Neural cell (in vitro differentiated cells): ENCODE data around the gene TGFA. TPM values are rescaled to one million over a fixed set of nuclear protein-coding genes. Genes with fewer than 3 reads are reported as not detected.
A peak's percentile ranks its signal among the peaks of the same experiment; 100 is the strongest.

ENCODE experiments used
- H2AFZ ChIP-seq: fragments of 200-600, 300-800 bp; sonication (generic), shearing (Covaris generic); 2 replicates; pipeline ENCODE4 v1.6.0; 2014; ENCODE audit warnings: low read depth, mild to moderate bottlenecking, antibody characterized with exemption, low read length, moderate library complexity
- H3F3A ChIP-seq: fragments of 200-600 bp; shearing (Covaris generic); 2 replicates; pipeline ENCODE4 v1.6.1; 2016; ENCODE audit warnings: mild to moderate bottlenecking, moderate library complexity, mixed read lengths, antibody characterized with exemption, low read length; ENCODE audit not compliant: insufficient read depth, poor library complexity, severe bottlenecking
- H3K27ac ChIP-seq: fragments of 200-600, 300-800 bp; sonication (generic), shearing (Covaris generic); 2 replicates; pipeline ENCODE4 v1.5.1; 2014; ENCODE audit warnings: mild to moderate bottlenecking, low read length, moderate library complexity
- H3K27me3 ChIP-seq: fragments of 300-800, 200-600 bp; sonication (generic), shearing (Covaris generic); 2 replicates; pipeline ENCODE4 v1.6.0; 2014; ENCODE audit warnings: mild to moderate bottlenecking, low read depth, low read length, moderate library complexity; ENCODE audit not compliant: insufficient read depth
- H3K36me3 ChIP-seq: fragments of 300-800, 200-600 bp; sonication (generic), shearing (Covaris generic); 2 replicates; pipeline ENCODE4 v1.5.1; 2014; ENCODE audit warnings: mild to moderate bottlenecking, antibody characterized with exemption, low read length, moderate library complexity; ENCODE audit not compliant: insufficient read depth
- H3K4me2 ChIP-seq: fragments of 300-800, 200-600 bp; sonication (generic), shearing (Covaris generic); 2 replicates; pipeline ENCODE4 v1.6.0; 2014; ENCODE audit warnings: mild to moderate bottlenecking, low read length
- H3K4me3 ChIP-seq: fragments of 300-800, 200-600 bp; sonication (generic), shearing (Covaris generic); 2 replicates; pipeline ENCODE4 v1.5.1; 2014; ENCODE audit warnings: mild to moderate bottlenecking, low read length, moderate library complexity
- H3K79me2 ChIP-seq: fragments of 200-600 bp; shearing (Covaris generic); replicated peaks from 2 replicates; pipeline ENCODE4 v1.6.0; 2014; ENCODE audit warnings: mild to moderate bottlenecking, low read length, moderate library complexity; ENCODE audit not compliant: insufficient read depth
- H3K9ac ChIP-seq: fragments of 300-800, 200-600 bp; sonication (generic), shearing (Covaris generic); 2 replicates; pipeline ENCODE4 v1.6.1; 2016; ENCODE audit warnings: mild to moderate bottlenecking, low read length, mixed read lengths
- H3K9me2 ChIP-seq: fragments of 200-600 bp; shearing (Covaris generic); 2 replicates; pipeline ENCODE4 v1.6.1; 2016; ENCODE audit warnings: mild to moderate bottlenecking, low read length, mixed read lengths; ENCODE audit not compliant: insufficient read depth
- H3K9me3 ChIP-seq: fragments of 200-600, 300-800 bp; sonication (generic), shearing (Covaris generic); 2 replicates; pipeline ENCODE4 v1.6.1; 2016; ENCODE audit warnings: mild to moderate bottlenecking, mixed run types, low read length, moderate library complexity, mixed read lengths
- H4K20me1 ChIP-seq: fragments of 200-600 bp; shearing (Covaris generic); 2 replicates; pipeline ENCODE4 v1.6.1; 2016; ENCODE audit warnings: mild to moderate bottlenecking, mixed run types; ENCODE audit not compliant: insufficient read depth
- CTCF ChIP-seq: fragments of 450-650 bp; IDR thresholded peaks from 2 replicates; pipeline ENCODE4 v1.5.1; 2014; ENCODE audit warnings: antibody characterized with exemption, mild to moderate bottlenecking, moderate library complexity; ENCODE audit not compliant: poor library complexity, severe bottlenecking
- EP300 ChIP-seq: fragments of 450-650 bp; conservative IDR thresholded peaks from 2 replicates; pipeline ENCODE4 v1.6.1; 2014; ENCODE audit warnings: antibody characterized with exemption, mild to moderate bottlenecking, moderate library complexity; ENCODE audit not compliant: poor library complexity, severe bottlenecking
- EZH2 ChIP-seq: fragments of 200-600, 300-800 bp; shearing (Covaris generic), sonication (generic); IDR thresholded peaks from 2 replicates; pipeline ENCODE4 v1.6.1; 2014; ENCODE audit warnings: antibody characterized with exemption, low read length, borderline replicate concordance, mild to moderate bottlenecking; ENCODE audit not compliant: insufficient read depth, poor library complexity, severe bottlenecking
- MXI1 ChIP-seq: fragments of 450-650 bp; conservative IDR thresholded peaks from 2 replicates; pipeline ENCODE4 v1.6.1; 2014; ENCODE audit warnings: antibody characterized with exemption, mild to moderate bottlenecking; ENCODE audit not compliant: poor library complexity, severe bottlenecking
- POLR2AphosphoS5 ChIP-seq: IDR thresholded peaks from 2 replicates; pipeline ENCODE4 v1.6.1; 2012
- RAD21 ChIP-seq: fragments of 450-650 bp; conservative IDR thresholded peaks from 2 replicates; pipeline ENCODE4 v1.6.1; 2014; ENCODE audit warnings: antibody characterized with exemption, mild to moderate bottlenecking, moderate library complexity
- REST ChIP-seq: IDR thresholded peaks from 2 replicates; pipeline ENCODE4 v1.6.1; 2012; ENCODE audit warnings: borderline replicate concordance
- SMC3 ChIP-seq: fragments of 450-650 bp; conservative IDR thresholded peaks from 2 replicates; pipeline ENCODE4 v1.6.1; 2014; ENCODE audit warnings: antibody characterized with exemption, mild to moderate bottlenecking, moderate library complexity; ENCODE audit not compliant: poor library complexity
- TAF1 ChIP-seq: IDR thresholded peaks from 2 replicates; pipeline ENCODE4 v1.6.1; 2012; ENCODE audit warnings: low read depth
- polyA plus RNA-seq: library from polyadenylated mRNA; depleted of rRNA; stranded (reverse); fragments of >200 nt; gene quantifications from 2 replicates; pipeline ENCODE4 v1.2.3, GENCODE V29; 2014

The TGFA gene
- polyA plus RNA-seq, 1 donor from 2014 or later: 0.85 TPM

GRCh38 chr2:70499253-70499652 is 54.4 kb downstream of the TGFA start:
- no peak for TF ChIP-seq EZH2
- TF ChIP-seq POLR2AphosphoS5: no peak
- TF ChIP-seq MXI1: no peak
- TF ChIP-seq EP300: no peak
- TF ChIP-seq CTCF: no peak
- no peak for TF ChIP-seq TAF1
- no peak for TF ChIP-seq RAD21
- TF ChIP-seq REST: no peak
- TF ChIP-seq SMC3: no peak
- Histone ChIP-seq H3K4me2 (no peak overlapping the region), H3K4me3 (no peak overlapping the region), H4K20me1 (no peaks in the 10 kb centered on the region), H2AFZ (no peak overlapping the region), H3F3A (no peaks in the 10 kb centered on the region), H3K27ac (no peak overlapping the region), H3K9ac (no peak overlapping the region), H3K36me3 (no peaks in the 10 kb centered on the region), H3K9me3 (no peaks in the 10 kb centered on the region), H3K9me2 (no peaks in the 10 kb centered on the region), H3K79me2 (no peaks in the 10 kb centered on the region), H3K27me3 (no peaks in the 10 kb centered on the region)

GRCh38 chr2:70498528-70498927 is 55.1 kb downstream of the TGFA start:
- H3K4me2 ChIP-seq: no peak overlapping the region
- H3K9ac ChIP-seq: no peak overlapping the region
- H3K36me3 ChIP-seq: no peaks in the 10 kb centered on the region
- no peaks in the 10 kb centered on the region for H3F3A ChIP-seq
- no peak for TF ChIP-seq TAF1
- TF ChIP-seq EZH2: no peak
- TF ChIP-seq EP300: no peak
- H3K9me3 ChIP-seq: no peaks in the 10 kb centered on the region
- no peaks in the 10 kb centered on the region for H3K79me2 ChIP-seq
- no peak overlapping the region for H2AFZ ChIP-seq
- H3K4me3 ChIP-seq: no peak overlapping the region
- no peaks in the 10 kb centered on the region for H4K20me1 ChIP-seq
- H3K27ac ChIP-seq: no peak overlapping the region
- H3K9me2 ChIP-seq: no peaks in the 10 kb centered on the region
- no peaks in the 10 kb centered on the region for H3K27me3 ChIP-seq

- no peak overlapping the region for H3K4me3 ChIP-seq
- H3K4me2 ChIP-seq: no peak overlapping the region
- H2AFZ ChIP-seq: no peak overlapping the region
- no peak overlapping the region for H3K27ac ChIP-seq
- H3K79me2 ChIP-seq: no peaks in the 10 kb centered on the region
- no peaks in the 10 kb centered on the region for H3K27me3 ChIP-seq
- H3K9me3 ChIP-seq: no peaks in the 10 kb centered on the region
- no peak for TF ChIP-seq REST
- no peak for TF ChIP-seq MXI1
- peak; percentile 34 for TF ChIP-seq CTCF
- TF ChIP-seq SMC3: no peak
- no peak for TF ChIP-seq TAF1
- H3K9ac ChIP-seq: no peak overlapping the region
- H4K20me1 ChIP-seq: no peaks in the 10 kb centered on the region
- H3F3A ChIP-seq: no peaks in the 10 kb centered on the region
- H3K36me3 ChIP-seq: no peaks in the 10 kb centered on the region
- no peaks in the 10 kb centered on the region for H3K9me2 ChIP-seq
Measured at GRCh38 chr2:70498054-70498453, 55.6 kb downstream of the TGFA start.
